ENCODE measurements around the gene FANCG.

The FANCG gene

DNA sequence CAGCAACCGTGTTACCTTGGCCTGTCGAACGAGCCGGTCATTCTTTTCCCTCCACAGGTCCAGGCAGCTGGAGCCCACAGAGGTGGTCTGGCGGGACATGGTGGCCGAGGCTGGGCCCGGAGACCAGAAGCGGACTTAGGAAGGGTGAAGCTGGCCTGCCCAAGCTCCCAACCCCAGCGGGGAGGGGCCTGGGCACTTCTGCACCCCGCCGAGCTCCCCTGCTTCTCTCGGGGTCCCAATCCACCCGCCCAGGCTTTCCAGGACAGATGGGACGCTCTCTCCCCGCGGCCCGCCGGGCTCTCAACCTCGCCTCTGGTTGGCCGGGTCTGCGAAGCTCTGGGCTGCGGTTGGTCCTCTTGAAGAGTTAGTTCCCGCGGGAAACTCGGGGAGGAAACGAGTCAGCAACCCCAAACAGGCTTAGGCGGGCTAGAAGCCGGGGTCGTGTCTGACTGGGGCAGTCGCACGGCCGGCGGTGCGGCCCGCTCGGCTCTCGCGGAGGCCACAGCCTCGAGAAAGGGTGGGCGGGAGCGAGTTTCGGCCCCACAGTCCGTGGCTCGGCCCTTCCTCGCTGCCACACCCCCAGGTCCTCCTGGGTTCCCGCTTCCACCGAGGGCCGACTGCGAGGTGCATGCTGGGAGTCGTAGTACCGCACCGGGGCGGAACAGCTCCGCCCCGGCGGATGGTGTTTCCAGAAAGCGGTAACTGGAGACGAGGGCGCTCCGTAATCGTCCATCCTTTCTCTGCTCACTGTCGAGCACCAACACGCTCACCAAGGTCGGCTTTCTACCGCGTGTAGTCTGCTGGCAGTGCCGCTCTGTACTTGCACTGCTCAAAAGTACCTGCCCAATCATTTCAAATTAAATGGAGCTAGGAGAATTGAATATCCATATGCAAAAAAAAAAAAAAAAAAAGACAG, at the start of gene FANCG:
FANCG (minus strand) TSS at position 517 of the 916 bp plus-strand sequence; CDS start at position 99, 418 bp downstream.
- peak; percentile 98 for DNase-seq

DNA sequence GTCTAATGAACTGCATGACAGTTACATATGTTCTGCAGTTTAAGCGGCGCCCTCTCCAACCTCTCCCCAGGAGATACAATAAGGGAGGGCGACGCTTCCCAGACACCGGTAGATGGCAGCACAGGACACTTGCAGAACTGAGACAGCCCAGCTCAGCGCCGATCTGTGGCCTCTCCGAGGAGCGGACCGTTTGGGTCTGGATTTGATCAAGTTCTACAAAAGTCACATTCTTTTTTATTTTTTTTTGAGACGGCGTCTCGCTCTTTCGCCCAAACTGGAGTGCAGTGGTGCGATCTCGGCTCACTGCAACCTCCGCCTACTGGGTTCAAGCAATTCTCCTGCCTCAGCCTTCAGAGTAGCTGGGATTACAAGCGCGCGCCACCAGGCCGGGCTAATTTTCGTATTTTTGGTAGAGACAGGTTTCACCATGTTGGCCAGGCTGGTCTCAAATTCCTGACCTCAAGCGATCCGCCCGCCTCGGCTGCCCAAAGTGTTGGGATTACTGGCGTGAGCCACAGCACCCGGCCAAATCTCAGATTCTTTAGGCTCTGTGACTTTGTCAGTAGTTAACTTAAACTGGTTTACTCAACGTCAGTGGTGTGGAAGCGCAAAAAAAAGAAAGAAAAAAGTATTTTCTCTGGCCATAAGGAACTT, 37.3 kb upstream of the FANCG start:
- peak; percentile 95 for DNase-seq

DNA sequence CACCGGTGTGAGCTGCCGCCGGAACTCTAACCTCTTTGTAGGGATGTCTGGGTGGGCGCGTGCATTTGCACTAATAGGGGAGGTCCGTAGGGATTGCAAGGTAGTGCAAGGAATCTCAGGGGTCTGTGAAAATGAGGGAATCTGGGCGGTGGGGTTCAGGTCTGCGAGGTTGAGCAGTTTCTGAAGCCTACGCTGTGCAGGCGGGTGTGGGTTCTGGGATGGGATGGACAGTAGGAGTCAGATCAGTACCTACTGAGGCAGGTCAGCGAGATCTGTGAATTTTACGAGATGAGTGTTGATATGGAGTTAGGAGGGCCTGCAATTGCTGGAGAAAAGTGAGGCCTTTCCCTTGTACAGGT, 36.8 kb upstream of the FANCG start:
- DNase-seq, result no peak

DNA sequence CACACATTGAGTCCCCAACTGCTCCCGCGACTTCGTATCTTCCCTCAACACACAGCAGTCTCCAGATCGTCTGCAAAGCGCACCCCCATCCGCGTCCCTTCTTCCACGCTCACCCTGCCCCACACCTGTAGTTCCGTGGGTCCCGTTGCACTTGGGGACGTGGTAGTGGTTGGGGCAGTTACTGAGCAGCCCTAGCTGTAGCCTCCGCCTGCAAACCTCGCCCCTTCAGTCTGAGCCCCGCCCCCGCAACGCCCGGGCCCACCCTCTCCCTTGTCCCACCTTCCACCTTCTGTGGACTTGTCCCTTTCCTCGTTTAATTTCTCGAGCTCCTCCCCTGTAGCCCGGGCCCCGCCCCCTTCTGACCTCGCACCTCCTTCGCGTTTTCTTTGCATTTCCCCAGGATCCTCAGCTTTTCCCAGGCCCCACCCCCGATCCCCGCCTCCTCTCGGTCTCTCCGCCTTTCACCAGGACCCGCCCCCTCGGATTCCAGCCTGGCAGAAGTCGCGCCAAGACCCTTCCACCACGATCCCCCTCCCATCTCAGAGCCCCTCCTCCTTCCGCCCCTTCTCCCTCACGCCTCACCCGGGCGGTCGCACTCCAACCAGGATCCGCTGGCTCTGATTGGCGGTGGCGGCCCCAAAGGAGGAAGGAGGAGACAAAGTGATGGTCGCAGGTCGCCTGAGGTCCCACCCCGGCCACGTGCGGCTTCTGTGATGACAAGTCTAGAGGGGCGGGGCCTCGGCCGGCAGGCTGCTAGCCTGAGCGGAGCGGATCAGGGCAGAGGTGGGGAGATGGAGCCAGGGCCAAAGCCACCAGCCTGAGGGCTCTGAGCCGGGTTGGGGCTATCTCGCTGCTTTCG, 36.2 kb upstream of the FANCG start, which contains the start of gene ATOSB:
ATOSB (minus strand) TSS at position 183 of the 859 bp plus-strand sequence. CDS start 7,588 bp downstream, outside the sequence.
- DNase-seq, result peak; percentile 95

DNA sequence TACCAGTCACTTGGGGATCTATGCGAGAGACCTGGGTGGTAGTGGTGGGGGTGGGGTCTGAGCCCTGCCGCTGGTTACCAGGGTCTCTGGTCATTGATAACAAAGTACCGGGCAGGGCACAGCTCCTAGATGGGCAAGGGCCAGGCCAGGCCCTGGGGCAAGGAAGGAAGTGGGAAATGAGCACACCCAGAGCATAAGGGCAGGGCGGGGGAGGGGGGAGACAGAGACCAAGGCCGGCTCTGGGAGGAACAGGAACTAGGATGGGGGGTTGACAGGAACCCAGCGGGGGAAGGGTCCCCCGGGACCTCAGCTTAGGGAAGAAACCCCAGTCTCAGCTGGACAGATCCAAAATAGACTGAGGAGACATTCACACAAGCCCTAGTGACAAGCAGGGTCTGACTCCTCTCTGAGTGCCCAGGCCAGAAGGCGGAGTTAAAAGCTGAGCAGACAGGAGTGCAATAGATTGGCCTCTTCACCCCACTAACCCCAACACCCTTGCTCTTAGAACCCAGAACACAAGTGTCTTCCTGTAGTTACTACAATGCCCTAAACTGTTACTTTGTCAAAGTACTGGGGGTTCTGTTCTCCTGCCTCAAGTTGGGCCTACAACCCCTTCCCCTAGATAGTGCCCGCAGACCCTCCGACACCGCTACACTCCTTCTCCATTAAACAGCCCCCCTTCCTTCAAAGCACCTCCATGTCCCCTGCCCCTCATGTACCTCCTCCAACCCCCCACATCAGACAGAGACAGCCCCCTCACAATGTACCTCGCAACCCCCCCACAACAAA, 35.3 kb upstream of the FANCG start:
- no peak for DNase-seq

DNA sequence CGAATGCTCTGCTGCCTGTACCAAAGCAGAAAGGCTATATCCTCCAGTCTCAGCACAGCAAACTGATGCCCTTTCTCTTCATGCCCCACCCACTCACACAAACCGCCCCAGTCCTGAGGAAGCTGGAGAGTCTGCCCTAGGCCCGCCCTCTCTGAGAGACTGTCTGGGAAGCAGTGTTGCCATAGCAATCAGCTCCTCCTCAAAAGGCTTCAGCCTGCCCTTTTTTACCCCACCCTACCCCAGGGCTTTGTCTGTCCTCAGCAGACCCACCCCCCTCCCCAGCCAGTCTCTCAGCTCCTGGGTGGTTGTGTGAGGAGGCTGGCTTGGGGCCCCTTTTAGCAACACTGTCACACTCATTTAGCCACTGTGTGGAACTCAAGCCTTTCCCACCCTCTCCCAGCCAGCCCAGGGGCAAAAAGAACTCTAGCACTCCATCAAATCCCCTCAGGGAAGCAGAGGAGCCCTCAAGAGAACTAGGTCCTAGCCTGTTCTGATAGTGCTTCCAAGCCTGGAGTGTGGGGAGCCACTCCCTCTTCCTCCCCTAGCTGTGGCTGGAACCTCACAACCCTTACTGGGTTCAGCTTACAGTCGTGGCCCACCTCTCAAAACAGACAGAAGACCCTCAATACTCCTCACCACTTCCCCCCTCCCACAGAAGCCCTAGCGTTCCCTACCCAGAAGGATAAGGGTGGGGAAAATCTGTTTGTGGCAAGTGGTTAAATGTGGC, 34.5 kb upstream of the FANCG start:
- no peak for DNase-seq

DNA sequence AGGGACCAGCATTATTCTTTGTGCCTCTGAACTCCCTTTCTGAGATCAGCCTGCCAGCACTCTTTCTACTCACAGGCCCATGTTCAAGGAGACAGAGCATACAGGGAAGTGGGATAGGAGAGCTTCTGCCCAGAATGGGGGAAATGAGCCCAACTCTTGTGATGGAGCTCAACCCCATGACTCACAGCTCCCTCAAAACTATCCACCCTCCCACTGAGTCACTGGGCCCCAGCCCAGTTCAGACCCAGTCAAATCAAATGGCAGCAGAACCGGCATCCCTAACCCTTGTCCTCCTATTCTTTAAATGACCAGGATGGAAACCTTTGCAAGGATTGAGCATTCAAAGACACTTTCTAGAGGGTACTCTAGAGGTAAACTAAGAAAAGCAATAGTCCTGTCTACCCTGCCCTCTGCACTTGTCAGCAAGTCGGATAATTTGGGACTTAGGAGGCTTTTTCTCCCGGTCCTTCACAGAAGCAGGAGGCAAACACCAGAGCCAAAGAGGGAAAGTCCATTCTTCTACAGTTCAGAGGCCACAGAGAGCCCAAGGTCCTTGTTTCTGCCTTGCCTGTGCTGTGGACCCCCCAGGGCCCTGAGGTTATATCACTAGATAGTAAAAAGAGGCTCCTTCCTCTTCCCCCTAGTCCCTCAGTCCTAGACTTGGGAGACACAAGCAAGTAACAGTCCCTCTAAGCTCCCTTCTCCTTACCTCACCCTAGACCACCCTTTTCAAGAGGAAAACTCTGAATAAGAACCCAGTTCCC, 32.7 kb upstream of the FANCG start:
- no peak for DNase-seq

DNA sequence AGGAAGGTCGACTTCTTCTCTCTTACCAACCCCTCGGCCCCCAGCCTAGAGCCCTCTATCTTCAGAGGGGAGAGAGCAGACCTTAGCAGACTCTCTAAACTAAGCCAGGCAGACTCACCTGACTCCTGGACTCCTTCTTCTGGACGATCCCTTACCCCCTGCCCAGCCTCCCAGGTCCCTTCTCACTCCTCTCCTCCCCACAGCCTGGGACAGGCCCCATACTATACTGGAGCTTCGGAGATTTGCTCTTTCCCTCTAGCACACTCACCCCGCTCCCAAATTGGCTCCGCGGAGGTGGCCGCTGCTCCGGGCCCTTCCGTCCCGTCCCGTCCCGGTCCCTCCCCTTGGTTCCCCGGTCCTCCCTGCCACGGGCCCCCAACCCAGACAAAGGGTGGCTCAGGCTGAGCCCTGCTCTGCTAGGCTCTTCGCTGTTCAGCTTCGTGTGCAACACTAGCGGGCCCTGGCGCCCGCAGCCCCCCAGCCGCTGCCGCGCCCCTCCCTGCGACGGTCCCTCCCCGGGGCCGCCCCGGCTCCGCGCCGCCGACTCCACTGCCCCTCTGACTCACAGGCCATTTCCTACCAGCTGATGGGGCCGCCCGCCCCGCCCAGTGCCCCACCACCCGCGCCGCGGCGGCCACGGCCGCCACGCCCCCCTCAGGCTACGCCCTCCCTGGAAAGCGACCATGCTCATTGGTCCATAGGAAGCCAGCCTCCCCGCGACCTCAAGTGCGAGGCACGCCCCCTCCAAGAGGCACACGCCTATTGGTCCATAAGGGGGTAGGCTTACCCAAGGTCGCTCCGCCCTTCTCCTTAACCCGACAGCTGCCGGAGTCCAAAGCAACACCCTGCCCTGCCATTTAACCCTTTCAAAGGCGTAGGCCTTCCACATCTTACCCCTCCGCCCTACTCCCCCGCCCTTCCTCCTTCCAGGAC, 31.5 kb upstream of the FANCG start:
- peak; percentile 97 for DNase-seq

DNA sequence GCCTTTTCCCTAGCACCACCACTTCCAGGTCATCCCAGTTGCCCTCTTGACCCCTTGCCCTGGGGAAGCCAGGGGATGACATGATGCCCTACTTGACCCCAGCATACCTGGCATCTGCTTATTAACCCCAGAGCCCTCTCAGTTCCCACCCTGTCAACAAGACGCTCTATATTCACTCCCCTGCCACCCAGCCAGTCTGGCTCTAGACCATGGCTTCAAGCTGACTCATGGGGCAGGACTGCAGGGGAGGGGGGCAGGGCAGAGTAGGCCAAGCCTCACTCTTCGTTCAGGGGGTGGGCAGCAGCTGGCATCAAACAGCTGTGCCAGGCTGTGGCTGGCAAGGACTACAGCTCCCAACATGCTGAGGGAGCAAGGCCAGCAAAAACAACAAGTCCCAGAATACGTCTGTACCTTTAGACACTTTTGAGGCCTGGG, 30.6 kb upstream of the FANCG start:
- no peak for DNase-seq

DNA sequence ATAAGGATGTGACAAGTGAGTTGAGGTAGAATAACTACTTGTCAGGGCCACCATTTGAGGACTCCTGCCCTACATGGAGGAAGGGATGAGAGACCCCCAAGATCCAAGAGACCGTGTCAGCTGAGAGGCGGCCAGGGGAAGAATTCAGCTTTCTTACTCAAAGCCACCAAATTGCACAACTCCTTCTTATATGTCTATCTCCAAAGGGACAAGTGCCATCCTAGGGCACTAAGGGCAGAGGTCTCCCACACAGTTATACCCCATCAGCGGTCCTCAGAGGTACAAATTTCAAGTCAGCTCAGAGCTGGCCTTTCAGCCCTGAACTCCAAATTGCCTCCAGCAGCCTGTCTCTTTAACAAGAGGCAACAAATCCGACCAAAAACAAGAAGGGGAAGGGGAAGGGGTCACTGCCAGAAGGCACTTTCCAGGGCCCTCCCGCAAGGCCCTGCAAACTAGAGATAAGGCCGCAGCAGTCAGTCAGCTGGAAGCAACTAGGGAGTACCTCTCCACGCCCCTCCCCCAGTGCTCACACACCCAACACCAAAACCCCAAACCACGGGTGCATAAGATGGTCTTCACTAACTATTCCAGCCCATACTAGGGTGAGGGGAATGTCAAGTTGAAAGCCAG, 29.3 kb upstream of the FANCG start:
- no peak for DNase-seq

DNA sequence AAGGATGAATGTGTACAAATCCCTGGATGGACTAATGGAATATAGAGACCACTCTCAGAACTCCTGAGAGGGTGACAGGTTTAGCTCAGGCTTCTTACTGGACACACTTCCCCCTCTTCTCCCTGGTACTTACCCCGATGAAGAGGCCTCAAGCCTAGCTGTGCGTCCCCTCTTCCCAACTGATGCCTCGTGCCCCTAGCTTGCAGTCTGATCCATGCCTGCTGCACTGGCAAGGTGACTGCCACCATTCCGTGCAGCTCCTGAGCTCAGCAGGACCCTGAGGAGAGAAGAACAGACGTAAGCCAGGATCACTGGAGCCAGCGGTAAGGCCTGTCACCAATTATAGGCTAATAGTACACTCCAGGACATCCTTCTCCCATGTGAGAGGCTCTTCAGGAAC, 28.7 kb upstream of the FANCG start:
- DNase-seq, result no peak

DNA sequence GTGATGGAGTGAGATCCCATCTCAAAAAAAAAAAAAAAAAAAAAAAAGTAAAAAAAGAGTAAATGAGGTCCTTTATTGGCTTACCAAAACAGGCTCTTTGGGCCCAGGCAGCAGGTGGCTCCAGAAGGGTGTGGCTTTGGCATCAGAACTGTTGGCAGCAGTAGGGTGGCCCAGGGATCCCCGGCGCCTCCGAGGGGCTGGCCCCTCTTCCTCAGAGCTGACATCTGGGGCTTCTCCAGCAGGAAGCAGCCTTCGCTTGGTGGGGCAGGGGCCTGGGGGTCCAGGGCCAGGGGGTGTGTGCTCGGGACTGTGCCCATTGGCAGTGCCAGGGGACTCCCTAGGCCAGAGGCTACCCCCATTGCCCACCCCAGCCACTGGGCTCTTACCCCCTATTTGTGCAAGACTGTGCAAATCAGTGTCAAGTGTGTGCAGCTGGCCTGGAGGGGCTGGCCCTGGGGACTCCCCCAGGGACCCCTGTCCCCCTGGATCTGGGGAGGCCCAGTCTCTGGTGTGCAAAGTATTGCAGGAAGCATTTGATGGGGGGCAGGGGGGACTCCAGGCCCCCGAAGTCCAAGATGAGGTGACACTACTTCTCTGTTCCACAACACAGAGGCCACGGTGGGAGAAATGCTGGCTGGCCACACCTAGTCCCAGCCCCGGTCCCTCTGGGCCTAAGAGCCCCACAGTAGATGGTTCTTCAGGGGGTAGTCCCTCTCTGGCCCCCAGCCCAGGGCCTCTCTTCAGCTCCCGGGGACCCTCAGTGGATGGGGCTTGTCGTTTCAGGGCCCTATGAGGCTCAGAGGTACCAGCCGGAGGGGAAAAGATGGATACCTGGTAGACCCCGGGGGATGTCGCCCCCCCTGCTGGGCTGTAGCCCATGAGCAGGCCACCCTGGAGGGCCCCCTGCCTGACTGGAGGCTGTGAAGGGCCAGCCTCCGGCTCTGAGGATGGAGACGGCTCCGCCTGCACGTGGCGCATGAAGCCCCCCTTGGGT, 27.9 kb upstream of the FANCG start:
- DNase-seq, result no peak

DNA sequence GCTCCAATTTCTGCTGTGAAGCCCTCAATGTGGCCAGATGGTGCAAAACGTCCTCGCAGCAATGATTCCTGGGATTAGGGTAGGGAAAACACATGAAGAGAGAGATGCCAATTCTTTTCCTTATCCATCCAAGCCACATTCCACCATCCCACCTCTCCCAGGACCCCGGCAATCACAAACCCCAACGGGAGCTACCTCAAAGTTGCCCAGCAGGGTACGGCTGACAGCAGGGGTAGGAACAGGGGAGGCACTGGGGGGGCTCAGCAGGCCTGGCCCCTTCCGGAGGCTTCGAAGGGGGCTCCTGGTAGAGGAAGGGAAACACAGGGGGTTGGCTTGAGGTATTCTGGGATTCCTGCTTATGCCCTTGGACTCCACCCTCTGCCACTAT, 26.6 kb upstream of the FANCG start:
- no peak for DNase-seq

DNA sequence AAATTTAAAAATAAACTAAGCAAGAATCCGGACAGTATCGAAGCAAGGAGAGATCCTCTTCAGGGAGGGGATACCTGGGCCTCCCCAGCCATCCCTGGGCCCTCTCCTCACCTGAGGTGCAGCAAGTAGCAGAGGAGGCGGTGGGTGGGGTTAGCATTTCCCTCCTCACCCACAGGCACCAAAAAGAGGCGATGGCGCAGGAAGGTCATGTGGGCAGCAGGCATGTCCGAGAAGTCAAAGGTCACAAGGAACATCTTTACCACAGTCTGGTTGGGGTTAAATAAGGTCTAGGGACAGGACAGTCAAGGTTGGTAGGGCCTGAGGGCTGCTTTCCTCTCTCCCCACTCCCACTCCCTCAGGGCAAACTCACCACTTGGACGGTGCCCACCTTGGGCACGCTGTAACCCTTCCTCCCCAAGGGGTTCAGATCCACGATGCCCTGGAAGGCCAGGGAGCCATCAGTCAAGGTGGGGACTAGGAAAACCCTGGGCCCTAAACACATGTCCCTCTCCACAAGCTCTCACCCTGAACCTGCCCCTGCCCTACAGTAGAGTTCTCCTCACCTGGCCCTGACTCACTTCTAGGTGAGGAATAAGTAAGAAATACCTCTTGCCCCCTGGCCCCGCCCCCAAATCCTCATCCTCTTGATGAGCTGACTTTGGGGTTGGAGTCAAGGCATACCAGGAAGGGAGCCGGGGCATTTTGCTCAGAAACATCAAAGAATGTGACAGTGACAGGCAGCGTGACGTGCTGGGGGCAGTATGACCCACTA, 26.0 kb upstream of the FANCG start:
- DNase-seq, result no peak

DNA sequence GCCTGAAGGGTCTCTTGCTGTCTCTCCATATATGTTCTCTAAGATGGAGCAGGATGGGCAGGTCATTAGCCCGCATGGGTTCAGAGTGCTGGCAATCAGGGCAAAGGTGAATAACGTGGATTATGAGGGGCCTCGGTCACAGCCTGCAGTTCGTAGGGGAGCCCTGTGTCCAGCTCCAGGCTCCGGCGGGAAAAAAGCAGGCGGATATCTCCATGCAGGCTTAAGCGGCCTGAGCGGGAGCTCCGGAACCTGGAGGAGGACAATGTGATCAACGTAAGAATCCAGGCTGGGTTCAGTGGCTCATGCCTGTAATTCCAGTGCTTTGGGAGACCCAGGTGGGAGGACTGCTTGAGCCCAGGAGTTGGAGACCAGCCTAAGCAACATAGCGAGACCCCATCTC, 25.4 kb upstream of the FANCG start:
- DNase-seq, result no peak

DNA sequence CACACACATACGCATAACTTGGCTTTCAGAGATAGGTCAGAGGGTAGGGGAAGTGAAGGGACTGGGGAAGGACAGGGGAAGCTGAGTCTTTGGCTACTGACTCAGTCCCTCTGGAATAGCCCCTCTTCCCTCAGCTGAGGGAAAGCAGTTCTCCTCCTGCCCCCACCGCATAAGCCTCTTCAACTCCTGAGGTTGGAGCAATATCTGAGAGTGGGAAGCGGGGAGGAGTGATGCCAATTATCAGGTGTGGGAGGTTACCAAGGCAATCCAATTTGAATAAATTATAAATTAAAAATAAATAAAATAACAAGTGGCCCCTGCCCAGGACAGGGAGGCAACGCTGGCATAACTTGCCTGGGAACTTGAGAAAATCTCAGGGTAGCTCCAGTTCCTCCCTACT, 24.8 kb upstream of the FANCG start:
- DNase-seq, result no peak

DNA sequence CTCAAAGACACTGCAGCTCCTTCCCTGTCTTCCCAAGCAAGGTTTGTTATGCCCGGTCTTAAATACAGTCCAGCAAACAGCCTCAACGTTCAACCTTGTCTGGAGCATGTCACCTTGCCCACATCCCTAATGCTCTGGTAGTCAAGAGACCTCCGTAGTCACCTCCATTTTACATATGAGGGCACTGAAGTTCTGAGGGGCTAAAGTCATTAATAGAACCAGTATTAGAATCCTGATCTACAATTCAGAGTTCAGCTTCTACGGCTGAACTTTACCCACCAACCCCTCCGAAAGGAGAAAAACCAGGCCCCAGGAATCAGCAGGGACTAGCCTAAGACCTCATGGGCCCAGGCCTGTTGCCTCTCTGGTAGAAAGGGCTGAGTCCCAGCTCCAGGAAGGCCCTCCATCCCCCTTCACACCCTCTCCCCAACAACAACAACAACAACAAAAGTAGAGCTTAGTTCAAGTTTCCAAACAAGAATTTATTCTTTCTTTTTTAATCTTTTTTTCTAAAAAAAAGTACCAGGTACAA, 24.0 kb upstream of the FANCG start:
- no peak for DNase-seq

All from NCI-H1092 treated with DMSO at 0.1 percent for 48 hours (cell line).